Stimulated activated CD8-positive, alpha-beta memory T cell treated with anti-CD3 and anti-CD28 coated beads, Interleukin-12 subunit alpha, Interleukin-12 subunit beta, amount 100 ng/mL, for 4 hours (primary cell): ENCODE results near the gene FITM1.

Source experiments
- DNase-seq: peaks from one replicate; pipeline ENCODE4 v3.0.0-alpha.2; 2020; ENCODE audit warnings: low read depth

Gene FITM1

DNA sequence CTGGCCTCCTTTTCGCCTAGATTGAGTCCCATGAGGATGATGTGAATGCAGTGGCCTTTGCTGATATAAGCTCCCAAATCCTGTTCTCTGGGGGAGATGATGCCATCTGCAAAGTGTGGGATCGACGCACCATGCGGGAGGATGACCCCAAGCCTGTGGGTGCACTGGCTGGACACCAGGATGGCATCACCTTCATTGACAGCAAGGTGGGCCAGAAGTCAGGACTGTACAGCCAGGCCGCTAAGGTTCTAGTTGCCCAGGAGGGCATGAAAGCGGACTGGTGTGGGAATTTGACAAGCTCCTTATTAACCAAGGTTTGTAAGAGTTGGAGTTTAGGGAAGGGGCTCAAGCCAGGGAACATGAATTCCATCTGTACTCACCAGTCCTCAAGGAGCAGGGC lies 10.8 kb upstream of the FITM1 start:
- no peak for DNase-seq

DNA sequence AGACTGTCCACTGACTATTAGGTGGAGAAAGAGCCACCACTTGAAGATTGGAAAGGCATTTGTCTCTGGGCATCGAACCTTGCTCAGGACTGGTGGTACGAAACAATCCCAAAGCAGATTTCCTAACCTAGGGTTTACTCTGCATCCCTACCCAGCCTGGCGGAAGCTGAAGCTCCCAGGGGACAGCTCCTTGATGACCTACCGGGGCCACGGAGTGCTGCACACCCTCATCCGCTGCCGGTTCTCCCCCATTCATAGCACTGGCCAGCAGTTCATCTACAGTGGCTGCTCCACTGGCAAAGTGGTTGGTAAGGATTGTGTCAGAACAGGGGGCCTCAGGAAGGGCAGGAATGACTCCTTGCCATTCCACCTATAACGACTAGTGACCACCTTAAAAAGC lies 9.2 kb upstream of the FITM1 start:
- DNase-seq = no peak

DNA sequence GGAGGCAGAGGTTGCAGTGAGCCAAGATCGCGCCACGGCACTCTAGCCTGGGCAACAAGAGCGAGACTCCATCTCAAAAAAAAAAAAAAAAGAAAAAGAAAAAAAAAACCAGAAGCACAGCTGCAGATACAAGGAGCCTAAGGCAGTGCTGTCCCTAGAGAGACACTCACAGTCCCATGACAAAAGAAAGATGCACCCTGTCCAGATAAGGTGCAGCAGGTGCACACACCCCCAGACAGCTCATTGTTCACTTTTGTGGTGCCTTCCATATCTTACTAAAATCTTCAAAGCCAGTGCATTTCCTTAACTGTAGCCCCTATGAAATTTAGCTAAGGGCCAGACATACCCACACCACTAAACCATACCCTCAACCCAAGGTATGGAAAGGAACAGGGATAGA lies 8.0 kb upstream of the FITM1 start:
- no peak for DNase-seq

DNA sequence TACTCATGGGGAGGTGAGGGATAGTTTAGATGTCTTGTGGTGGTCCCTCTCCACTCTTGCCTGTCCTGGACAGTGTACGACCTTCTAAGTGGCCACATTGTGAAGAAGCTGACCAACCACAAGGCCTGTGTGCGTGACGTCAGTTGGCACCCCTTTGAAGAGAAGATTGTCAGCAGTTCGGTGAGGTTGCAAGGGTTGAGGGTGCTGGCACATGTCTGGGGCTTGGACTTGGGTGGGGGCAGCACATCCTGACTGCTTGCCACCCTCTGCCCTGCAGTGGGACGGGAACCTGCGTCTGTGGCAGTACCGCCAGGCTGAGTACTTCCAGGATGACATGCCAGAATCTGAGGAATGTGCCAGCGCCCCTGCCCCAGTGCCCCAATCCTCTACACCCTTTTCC lies 7.6 kb upstream of the FITM1 start:
- no peak for DNase-seq

DNA sequence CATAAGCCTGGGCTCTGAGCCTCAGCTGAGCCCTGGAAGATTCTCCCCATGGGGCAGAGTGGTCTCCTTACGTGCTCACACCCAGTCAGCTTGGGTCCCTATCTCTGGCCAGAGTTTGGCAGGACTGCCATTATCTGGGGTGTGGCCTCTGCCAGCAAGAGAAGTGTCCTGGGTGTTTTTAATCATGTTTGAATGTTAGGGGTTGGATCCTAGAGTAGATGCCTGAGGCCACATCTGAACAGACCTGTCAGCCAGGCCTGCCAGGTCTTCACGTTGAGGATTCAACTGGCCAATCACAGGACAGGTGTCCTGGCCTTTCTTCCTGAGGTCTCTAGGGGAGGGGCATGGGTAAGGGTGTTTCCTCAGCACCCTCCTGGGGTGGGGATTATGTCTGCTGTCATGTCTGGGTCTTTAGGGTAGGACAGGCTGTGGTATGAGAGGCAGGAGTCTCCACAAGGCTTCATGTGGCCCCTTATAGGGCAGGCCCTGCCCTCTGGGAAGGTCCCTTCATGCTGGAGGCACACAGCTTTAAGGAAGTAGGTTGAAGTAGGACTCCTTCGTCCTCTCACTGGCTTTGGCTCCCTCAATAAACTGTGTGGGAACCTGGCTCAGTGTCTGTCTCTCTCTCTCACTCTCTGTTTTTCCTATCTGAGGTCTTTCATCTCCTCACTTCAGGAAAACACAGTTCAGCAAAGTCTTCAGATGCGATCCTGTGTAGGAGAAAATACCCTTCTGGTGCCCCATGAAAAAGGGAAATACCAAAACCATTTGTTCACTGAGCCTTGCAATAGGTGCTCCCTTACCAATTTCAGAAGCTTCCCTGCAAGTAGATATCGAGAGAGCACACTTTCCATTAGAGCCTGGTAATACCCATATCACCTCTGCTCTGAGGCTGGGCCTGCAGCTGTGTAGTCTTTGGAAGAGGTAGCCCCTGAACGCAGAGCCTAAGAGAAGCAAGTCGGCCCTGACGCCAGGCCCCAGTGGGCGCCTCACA lies 6.7 kb upstream of the FITM1 start:
- DNase-seq = no peak

DNA sequence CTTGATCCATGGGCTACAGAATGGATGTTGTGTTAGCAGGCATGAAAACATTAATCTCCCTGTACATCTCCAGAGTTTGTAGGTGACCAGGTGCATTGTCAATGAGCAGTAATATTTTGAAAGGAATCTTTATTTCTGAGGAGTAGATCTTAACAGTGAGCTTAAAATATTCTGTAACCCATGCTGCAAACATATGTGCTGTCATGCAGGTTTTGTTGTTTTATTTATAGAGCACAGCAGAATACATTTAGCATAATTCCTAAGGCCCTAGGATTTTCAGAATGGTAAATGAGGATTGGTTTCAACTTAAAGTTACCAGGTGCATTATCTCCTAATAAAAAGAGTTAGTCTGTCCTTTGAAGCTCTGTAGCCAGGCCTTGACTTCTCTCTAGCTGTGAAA lies 3.5 kb upstream of the FITM1 start:
- DNase-seq = no peak

DNA sequence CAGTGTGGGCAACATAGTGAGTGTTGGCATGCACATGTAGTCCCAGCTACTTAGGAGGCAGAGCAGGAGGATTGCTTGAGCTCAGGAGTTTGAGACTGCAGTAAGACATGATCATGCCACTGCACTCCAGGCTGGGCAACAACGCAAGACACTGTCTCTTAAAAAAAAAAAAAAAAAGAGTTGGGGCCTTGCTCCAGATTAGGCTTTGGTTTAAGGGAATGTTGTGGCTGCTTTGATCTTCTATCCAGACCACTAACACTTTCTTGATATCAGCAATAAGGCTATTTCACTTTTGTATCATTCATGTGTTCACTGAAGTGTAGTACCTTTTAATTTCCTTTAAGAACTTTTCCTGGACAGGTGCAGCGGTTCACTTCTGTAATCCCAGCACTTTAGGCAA lies 2.8 kb upstream of the FITM1 start:
- DNase-seq = no peak

DNA sequence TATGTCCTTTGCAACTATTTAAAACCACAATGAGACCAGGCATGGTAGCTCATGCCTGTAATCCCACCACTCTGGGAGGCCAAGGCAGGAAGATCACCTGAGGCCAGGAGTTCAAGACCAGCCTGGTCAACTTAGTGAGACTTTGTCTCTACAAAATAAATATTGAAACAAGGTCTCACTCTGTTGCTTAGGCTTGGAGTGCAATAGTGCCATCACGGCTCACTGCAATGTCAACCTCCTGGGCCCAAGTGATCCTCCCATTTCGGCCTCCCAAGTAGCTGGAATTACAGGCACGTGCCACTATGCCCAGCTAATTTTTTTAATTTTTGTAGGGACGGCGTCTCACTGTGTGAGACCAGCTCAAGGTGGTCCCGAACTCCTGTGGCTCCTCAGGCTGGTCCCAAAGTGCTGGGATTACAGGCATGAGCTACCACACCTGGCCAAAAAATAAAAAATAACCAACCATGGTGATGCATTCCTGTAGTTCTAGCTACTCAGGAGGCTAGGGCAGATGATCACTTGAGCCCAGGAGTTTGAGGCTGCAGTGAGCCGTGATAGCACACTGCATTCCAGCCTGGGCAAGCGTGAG lies 955 bp upstream of the FITM1 start:
- DNase-seq = no peak

DNA sequence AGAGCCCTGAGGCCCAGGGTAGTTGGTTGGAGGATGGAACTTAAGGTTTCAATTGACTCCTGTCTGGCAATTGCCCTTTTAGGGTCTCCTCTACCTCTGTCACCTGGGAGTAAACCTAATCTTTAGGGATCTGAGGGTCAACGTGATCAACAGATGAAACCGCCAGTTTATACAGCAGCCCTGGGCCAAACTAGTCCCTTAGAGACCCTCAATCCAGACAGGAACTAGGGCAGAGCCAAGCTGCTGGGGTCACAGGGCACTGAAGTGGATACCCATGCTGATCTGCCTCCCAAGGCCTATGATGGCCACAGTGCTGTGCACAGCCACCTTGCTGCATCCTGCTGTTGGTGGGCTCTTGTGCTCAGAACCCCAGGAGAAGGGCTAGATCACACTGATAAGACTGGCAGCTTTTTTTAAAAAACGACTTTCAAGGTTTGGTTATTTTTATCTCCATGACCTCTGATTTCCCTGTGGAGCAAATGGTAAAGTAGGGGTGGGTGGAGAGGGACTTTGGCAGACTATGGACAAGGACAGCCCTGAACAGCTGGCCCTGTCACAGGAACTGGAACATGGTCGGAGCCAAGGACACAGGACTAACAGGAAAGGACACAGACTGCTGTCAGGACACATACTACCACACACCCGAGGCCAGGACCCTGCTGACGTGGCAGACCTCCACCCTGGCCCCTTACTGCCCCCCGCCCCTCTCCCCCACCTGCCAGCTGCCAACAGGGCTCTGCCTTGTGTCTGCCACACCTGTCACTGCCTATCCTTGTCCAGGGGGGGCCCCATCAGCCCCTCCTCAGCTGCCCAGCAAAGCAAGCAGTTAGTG lies 474 bp downstream of the FITM1 start:
- DNase-seq = no peak

DNA sequence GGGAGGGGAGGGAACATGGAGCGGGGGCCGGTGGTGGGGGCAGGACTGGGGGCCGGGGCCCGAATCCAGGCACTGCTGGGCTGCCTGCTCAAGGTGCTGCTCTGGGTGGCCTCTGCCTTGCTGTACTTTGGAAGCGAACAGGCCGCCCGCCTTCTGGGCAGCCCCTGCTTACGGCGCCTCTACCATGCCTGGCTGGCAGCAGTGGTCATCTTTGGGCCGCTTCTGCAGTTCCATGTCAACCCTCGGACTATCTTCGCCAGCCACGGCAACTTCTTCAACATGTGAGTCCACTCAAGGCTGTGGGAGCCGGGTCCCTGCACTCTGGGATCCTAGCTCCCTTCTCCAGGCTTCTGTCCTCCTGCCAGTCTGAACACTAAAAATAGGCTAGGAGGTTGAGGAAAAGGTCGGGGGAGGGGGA lies 1.1 kb downstream of the FITM1 start:
- DNase-seq = no peak

DNA sequence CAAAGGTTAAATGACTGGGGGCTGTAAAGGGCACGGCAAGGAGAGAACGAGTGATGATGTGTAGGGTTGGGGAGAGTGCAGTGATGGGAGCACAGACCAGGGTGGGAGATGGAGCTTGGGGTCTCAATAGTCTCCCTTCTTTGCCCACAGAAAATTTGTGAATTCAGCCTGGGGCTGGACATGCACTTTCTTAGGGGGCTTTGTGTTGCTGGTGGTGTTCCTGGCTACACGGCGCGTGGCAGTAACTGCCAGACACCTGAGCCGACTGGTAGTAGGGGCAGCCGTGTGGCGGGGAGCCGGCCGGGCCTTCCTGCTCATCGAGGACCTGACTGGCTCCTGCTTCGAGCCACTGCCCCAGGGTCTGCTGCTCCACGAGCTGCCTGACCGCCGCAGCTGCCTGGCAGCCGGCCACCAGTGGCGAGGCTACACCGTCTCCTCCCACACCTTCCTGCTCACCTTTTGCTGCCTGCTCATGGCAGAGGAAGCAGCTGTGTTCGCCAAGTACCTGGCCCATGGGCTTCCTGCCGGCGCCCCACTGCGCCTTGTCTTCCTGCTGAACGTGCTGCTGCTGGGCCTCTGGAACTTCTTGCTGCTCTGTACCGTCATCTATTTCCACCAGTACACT lies 1.7 kb downstream of the FITM1 start:
- DNase-seq = no peak

DNA sequence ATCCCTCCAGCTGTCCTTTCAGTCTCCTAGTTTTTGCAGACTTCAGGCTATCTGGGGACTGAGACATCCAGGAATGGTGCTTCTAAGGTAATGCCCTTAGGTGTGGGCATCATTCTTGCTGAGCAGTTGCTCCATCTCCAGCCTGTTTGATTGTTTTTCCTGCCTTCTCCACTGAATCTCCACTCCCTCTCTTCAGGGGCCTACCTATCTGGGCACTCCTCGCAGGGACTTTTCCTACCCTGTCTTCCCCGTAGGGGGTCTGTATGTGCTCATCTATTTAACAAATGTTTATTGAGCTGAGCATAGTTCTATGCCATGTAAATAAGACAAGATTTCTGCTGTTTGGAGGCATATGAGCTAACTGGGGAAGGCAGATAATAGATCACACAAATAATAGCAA lies 2.5 kb downstream of the FITM1 start:
- DNase-seq = no peak

DNA sequence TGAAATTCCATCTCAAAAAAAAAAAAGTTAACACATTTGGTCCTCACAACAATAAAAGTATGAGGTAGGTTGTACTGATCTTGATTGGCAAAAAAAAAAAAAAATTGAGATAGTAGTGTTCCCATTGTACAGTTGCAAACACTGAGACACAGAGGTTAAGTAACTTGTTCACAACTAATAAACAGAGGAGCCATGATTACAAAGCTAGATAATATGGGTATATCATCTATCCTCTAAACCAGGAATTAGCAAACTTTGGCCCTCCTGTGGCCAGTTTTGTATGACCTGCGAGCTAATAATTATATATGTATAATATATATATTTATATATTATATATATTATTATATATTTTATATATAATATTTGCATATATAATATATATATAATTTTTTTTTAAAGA lies 3.3 kb downstream of the FITM1 start:
- no peak for DNase-seq

DNA sequence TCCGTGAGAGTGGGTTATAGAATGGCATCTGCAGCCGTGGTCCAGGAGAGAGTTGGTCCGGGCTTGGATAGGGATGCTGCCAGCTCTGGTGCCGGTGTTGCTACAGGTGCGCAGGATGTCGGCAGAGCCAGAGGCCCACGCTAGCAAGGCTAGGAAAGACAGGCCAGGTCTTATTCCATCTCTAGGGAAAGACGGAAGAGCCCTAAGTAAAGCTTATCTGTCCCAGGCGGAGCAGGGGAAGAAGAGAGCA lies 5.0 kb downstream of the FITM1 start:
- DNase-seq = no peak

DNA sequence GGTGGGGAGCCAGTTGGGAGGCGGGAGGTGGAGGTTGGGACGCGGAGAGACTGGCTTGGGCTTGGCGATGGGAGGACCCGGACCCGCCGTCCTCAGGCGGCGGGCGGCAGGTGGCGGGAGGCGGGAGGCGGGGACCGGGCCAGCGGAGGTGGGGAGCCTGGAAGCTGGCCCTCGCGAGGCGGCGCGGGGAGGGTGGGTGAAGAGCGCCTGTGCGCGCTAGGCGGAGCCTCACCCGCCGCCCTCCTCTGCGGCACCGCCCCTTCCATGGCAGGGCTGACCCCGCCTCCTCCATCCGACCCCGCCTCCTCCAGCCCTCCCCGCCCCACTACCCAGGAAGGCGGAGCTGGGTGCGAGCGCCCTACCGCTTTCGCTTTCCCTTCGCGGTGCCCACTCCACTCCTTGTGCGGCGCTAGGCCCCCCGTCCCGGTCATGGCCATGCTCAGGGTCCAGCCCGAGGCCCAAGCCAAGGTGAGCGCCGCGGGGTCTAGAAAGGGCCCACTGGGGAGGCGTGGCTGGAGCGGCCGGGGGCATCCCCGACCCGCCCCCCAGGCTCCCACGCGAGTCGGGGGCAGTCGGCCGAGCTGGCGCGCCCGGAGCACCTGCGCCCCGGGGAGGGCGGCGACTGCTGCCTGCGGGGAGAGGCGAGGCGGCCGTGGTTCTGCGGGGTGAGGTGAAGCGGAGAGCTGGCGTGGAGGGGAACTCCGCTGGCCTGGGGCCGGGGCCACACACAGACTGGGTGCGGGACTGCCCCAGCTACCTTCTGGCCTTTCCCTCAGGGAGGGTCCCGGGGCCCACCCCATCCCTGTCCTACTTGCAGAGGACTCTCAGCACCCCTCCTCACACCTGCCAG lies 5.6 kb downstream of the FITM1 start, which contains the start of gene PSME1:
PSME1 (plus strand) TSS at position 361 of the 850 bp plus-strand sequence; CDS start at position 430, 69 bp downstream.
- peak; percentile 90 for DNase-seq

DNA sequence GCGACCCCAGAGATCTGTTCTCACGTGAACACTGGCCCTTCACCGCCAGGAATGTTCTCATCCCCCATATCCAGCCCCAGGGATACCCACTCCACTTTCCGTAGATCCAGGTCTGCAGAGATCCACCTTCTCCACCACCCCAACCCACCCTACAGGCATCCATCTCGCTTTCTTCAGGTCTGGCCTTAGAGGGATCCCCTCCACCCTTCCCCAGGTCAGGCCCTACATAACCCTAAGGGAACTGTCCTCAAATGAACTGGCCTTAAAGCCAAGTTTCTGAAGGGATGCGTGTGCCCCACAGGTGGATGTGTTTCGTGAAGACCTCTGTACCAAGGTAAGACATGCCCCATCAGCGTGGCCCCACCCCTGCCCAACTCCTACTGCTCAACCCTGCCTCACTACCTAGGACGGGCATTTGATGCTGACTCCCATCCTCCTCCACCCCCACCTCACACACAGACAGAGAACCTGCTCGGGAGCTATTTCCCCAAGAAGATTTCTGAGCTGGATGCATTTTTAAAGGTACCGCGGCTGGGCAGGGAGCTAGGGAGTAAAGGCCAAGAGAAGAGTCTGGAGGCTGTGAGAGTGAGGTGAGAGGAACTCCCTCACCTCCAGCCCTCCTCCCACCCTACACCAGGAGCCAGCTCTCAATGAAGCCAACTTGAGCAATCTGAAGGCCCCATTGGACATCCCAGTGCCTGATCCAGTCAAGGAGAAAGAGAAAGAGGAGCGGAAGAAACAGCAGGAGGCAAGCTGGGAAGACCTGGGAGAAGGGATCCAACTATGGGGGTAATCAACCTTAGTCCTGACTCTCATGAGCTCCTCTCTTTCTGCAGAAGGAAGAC lies 6.4 kb downstream of the FITM1 start:
- DNase-seq = no peak

DNA sequence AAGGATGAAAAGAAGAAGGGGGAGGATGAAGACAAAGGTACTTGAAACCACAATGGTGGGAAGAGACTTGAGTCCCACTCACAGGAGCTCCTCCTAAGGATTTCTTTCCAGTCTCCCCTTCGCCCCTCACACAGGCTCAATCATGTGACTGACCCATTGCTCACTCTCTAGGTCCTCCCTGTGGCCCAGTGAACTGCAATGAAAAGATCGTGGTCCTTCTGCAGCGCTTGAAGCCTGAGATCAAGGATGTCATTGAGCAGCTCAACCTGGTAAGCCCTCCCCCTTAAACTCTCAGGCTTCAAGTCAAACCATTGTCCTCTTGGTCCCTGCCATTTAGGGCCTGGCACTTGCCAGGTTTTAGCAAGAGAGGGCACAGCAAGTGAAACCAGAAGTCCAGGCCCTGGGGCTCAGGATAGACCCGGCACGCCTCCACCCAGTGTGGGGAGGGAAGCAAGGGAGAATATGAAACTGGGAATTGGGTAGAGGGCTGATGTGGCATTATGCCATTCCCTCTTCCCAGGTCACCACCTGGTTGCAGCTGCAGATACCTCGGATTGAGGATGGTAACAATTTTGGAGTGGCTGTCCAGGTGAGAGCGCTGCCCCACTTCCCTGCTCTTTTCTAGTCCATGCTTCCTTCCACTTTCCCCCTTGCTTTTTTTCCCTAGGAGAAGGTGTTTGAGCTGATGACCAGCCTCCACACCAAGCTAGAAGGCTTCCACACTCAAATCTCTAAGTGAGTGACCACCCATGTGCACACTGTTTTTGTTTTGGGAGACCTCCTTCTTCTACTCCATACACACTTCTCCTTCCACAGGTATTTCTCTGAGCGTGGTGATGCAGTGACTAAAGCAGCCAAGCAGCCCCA lies 7.3 kb downstream of the FITM1 start:
- no peak for DNase-seq

DNA sequence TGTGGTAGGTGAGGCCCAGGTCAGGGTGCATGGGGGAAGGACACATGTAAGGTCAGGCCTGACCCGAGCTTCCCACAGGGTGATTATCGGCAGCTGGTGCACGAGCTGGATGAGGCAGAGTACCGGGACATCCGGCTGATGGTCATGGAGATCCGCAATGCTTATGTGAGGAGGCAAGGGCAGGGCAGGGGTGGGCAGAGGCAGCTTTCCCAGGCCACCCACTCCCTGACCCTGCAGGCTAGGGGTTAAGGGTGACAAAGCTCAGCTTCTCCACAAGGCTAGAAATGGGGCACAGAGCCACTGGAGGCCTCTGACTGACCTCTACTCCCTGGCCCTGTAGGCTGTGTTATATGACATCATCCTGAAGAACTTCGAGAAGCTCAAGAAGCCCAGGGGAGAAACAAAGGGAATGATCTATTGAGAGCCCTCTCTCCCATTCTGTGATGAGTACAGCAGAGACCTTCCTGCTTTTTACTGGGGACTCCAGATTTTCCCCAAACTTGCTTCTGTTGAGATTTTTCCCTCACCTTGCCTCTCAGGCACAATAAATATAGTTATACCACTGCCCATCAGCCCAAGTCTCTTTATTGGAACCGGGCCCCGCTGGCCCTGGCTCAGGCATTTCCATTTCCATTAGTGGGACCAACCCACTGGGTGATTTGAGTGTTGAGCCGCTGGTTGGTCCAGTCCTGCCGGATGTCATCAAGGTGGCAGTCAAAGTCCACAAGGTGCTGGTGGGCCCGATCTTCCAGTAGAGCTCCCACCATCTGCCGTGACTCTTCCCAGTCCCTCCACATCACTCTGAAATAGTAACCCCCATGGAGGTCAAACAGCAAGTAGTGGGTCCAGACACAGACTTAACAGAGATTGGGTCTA lies 8.2 kb downstream of the FITM1 start:
- no peak for DNase-seq
